GM19397 (cell line): ENCODE measurements around the gene PRR16.

Experiments used
- ATAC-seq: cut with Tn5 transposase; IDR thresholded peaks from one replicate; pipeline ENCODE4 v1.9.1; 2021; ENCODE audit warnings: mild to moderate bottlenecking, moderate library complexity; ENCODE audit not compliant: unreplicated experiment

Gene PRR16

GRCh38 chr5:120461251-120461650, 2.8 kb upstream of the PRR16 start:
- no peak for ATAC-seq

GRCh38 chr5:120463006-120463680, 957 bp upstream of the PRR16 start:
- no peak for ATAC-seq

GRCh38 chr5:120464627-120465435, 731 bp downstream of the PRR16 start:
- ATAC-seq = no peak

- ATAC-seq = no peak
Measured at GRCh38 chr5:120465436-120465961, 1.4 kb downstream of the PRR16 start.

GRCh38 chr5:120466341-120467006, 2.4 kb downstream of the PRR16 start:
- ATAC-seq = no peak

- ATAC-seq = no peak
Measured at GRCh38 chr5:120471971-120472370, 7.9 kb downstream of the PRR16 start.

- ATAC-seq = no peak
Measured at GRCh38 chr5:120472911-120473310, 8.8 kb downstream of the PRR16 start.

- ATAC-seq = no peak
Measured at GRCh38 chr5:120473332-120473731, 9.2 kb downstream of the PRR16 start.

GRCh38 chr5:120476063-120476462, 12.0 kb downstream of the PRR16 start:
- no peak for ATAC-seq

GRCh38 chr5:120479066-120479465, 15.0 kb downstream of the PRR16 start:
- ATAC-seq = no peak

GRCh38 chr5:120499876-120500563, 35.9 kb downstream of the PRR16 start:
- ATAC-seq = no peak

- no peak for ATAC-seq
Measured at GRCh38 chr5:120502531-120502930, 38.4 kb downstream of the PRR16 start.

- ATAC-seq = no peak
Measured at GRCh38 chr5:120503341-120503740, 39.2 kb downstream of the PRR16 start.

- ATAC-seq = no peak
Measured at GRCh38 chr5:120504057-120504456, 40.0 kb downstream of the PRR16 start.

- no peak for ATAC-seq
Measured at GRCh38 chr5:120507197-120507596, 43.1 kb downstream of the PRR16 start.

GRCh38 chr5:120507800-120508463, 43.8 kb downstream of the PRR16 start:
- ATAC-seq = no peak

GRCh38 chr5:120509053-120509452, 45.0 kb downstream of the PRR16 start:
- no peak for ATAC-seq

GRCh38 chr5:120510098-120510637, 46.1 kb downstream of the PRR16 start:
- ATAC-seq = no peak

GRCh38 chr5:120510994-120511686, 47.0 kb downstream of the PRR16 start:
- ATAC-seq = no peak

GRCh38 chr5:120512068-120512467, 48.0 kb downstream of the PRR16 start:
- ATAC-seq = no peak
